HS-5 (cell line): ENCODE data around the gene UQCR10.

Experiments
- DNase-seq: peaks from one replicate; pipeline ENCODE4 v3.0.0-alpha.2; 2012; ENCODE audit warnings: low read depth

The UQCR10 gene

GRCh38 chr22:29767171-29768051 lies at the start of gene UQCR10:
Gene UQCR10, plus strand, starts transcription at chr22:29767369. Its CDS starts 30 bp downstream, at chr22:29767399.
- DNase-seq: no peak

DNA sequence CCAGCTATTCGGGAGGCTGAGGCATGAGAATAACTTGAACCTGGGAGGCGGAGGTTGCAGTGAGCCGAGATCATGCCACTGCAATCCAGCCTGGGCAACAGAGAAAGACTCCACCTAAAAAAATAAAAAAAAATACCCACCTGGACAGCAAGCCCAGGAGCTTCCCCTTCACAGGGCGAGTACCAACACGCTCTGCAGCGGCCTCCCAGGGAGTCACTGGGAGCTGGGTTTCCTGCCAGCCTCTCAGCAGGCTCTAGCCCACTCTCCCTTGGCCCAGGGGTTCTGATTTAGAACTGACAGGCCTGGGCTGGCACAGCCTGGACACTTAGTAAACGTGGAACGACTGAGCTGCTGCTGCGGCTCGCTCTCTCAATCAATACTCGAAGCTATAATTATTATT lies 49.4 kb upstream of the UQCR10 start:
- no peak for DNase-seq

DNA sequence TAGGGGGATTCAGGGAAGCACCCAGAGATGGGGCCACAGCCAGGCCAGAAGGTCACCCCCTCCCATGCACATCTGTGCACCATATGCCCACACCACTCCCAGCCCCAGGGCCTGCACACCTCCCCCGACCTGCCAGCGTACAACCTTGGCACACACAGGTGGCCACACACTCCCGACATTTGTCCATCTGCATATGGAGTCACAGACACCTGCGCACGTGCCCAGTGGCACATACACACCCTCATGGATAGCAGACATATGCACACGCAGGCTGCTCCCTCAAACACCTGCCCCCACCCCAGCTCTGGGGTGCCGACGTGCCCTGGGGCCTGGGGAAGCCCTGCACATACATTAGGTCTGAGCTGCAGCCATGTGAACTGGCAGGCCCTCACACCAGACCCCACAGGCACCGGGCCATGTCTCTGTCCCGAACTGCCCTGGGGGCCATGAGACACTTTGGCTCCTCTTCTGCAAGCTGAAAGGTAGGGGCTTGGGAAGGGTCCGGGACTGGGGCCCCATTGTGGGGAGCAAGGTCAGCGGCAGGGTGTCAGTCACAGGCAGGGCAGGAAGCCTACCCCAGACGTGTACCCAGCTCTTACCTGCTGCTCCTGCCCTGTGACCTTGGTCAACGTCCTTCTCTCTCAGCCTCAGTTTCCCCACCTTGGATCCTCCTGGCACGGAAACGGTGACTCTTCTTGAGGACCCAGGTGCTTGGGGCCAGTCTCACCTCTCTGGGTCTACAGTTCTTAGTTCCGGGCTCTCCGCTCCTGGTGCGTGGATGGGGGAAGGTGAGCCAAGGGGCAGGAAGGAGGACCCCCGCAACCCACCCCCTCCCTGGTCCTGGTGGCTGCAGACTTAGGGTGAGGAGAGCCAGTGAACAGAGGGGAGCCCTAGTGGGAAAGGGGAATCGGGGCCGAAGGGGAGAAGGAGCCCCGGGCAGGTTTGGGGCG lies 47.9 kb upstream of the UQCR10 start:
- DNase-seq: no peak

DNA sequence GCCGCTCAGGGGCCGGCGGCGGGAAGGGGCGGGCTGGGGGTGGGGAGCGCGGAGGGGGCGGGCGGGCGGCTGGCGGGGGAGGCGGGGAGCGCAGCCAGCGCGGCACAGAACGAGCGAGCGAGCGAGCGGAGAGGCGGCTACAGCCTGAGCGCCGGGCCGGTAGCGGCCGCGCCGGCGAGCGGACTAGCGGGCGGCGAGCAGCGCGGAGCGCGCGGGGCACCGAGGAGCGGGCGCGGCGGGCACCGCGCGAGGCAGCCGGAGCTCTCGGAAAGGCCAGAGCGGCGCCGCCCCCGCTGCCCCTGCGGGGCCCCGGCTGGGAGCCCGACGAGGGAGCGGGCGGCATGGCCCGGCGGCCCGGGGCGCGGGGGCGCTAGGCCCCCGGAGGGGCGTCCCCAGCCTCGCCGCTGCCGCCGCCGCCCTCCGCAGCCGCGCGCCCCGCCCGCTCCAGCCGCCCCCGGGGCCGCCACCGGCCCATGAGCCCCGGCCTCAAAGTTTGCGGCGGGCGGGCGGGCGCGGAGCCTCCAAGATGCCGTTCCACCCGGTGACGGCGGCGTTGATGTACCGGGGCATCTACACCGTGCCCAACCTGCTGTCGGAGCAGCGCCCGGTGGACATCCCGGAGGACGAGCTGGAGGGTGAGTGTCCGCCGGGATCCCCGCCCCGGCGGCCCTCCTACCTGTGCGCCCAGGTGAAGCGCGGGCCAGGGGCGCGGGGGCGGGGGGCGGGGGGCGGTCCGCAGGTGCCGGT lies 47.1 kb upstream of the UQCR10 start, which contains the start of gene CABP7:
TSS of gene CABP7 (plus strand) at position 105 of the 747 bp plus-strand sequence. CDS start at position 527, 422 bp downstream.
- no peak for DNase-seq

DNA sequence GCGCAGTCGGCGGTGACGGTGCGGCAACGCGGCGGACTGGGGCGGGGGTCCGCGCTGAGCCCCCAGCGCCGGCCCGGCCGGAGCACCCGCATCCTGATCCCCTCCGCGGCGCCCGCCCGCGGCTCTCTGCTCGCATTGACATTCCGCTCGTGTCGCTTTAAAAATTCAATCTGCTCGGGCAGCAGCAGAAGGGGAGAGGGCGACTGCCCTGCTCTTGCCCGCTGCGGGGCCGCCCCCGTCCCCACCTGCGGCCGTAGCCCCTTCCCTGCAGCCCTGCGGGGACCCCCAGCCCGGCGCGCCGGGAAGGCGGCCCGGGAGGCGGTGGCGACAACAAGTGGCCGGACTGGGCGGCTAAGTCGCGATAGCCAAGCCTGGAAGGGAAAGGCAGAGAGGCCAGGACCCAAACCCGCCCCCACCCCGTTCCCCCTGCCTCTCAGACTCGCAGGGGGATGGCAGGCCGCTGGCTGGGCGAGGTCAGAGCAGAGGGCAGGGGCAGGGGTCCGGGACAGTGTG lies 46.3 kb upstream of the UQCR10 start:
- DNase-seq: no peak

DNA sequence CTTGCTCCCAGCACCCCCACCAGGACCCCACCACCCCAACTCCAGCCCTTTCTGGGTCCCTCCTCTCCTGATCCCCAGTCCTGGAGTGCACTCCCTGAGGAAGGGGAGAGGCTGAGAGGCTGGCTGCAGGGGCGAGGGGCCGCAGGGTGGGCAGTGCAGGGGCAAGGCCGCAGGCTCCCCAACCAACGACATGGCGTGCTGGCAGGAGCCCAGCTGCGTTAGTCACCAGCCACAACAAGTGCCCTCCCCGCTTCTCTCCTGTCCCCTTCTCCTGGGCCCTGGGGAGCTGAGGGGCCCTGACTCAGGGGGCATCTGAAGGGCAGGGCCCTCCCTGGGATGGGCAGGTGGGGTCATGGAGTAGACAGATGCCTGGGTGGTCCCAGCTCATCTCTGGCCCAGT lies 45.0 kb upstream of the UQCR10 start:
- DNase-seq: no peak

- DNase-seq: no peak
These were observed 44.6 kb upstream of the UQCR10 start for GRCh38 chr22:29722587-29722986.

GRCh38 chr22:29723766-29724165 lies 43.4 kb upstream of the UQCR10 start:
- no peak for DNase-seq

- DNase-seq: no peak
These were observed 42.3 kb upstream of the UQCR10 start for GRCh38 chr22:29724843-29725242.

GRCh38 chr22:29726106-29726505 lies 41.1 kb upstream of the UQCR10 start:
- no peak for DNase-seq

DNA sequence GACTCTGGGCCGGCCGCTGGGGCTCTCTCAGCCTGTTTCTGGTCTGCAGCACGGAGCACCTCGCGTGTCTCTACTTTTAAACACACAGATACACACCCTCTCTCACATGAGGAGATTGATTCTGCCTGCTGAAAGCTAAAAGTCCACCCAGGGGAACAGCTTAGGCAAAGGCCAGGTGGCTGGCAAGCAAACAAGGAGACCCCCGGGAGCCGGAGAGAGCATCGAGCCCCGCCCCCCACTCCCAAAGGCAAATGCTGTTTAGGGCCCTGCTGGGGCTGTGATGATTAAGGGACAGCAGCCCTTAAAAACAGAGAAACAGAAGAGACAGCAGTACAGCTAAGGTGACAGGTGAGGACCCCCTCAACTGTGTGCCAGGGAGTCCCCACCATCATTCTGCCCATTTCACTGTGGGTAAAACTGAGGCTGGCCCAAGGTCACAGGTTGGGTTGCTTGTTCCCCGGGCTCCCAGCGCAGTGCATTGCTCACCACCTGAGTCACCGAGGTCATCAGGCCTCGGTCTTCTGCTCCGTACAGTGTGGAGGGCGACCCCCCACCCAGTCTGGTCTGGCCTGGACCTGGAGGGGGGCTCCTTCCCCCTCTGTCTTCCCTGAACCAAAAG lies 40.5 kb upstream of the UQCR10 start:
- DNase-seq: no peak

DNA sequence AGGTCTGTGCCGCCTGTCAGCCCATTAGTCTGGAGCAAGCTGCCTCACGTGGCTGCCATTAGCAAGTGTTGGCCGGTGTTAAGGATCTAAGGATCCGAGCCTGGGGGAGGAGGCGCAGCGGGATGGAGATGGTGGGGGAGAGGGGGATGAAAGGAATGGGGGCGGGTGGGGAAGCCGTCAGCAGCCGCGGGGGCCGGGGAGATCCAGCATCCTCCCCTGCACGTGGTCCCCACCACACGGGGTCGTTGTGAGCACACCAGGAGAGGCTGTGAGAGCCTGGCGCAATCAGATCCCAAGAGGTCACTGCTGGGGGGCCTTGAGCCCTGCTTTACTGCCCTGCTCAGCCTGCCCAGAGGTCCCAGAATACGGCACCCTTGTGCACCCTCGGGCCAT lies 40.0 kb upstream of the UQCR10 start:
- no peak for DNase-seq

DNA sequence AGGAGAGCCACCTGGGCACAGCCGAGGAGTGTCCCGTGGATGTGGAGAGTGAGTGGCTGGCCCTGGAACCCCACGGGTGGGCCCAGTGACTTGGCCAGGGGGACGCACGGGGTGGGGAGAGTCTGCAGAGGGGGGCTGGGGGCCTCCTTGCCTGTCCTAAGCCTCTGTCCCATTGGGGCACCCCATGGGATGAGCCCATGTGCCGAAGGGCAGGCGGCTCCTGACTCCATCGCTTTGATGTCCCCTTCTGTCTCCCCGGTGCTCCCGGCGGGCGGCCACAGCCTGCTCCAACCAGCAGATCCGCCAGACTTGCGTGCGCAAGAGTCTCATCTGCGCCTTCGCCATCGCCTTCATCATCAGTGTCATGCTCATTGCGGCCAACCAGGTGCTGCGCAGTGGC lies 38.0 kb upstream of the UQCR10 start:
- no peak for DNase-seq

- DNase-seq: no peak
These were observed 35.9 kb upstream of the UQCR10 start for GRCh38 chr22:29731058-29731850.

DNA sequence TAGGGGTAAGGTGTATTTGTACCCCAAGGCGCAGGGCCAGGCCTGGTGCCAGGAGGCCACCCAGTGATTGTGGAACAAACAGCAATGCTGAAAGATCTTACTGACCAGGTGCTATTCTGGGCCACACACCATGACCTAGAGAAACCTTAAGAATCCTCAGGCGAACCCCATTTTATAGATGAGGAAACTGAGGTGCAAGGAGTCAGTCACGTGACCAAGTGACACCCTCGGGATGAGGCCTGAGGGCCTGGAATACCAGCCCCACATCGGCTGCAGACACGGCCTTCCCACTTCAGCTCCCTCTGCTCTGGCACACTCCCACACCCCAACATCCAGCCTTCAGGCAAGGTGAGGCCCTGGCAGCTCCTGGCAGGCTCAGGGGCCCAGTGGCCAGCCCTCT lies 34.3 kb upstream of the UQCR10 start:
- DNase-seq: no peak

DNA sequence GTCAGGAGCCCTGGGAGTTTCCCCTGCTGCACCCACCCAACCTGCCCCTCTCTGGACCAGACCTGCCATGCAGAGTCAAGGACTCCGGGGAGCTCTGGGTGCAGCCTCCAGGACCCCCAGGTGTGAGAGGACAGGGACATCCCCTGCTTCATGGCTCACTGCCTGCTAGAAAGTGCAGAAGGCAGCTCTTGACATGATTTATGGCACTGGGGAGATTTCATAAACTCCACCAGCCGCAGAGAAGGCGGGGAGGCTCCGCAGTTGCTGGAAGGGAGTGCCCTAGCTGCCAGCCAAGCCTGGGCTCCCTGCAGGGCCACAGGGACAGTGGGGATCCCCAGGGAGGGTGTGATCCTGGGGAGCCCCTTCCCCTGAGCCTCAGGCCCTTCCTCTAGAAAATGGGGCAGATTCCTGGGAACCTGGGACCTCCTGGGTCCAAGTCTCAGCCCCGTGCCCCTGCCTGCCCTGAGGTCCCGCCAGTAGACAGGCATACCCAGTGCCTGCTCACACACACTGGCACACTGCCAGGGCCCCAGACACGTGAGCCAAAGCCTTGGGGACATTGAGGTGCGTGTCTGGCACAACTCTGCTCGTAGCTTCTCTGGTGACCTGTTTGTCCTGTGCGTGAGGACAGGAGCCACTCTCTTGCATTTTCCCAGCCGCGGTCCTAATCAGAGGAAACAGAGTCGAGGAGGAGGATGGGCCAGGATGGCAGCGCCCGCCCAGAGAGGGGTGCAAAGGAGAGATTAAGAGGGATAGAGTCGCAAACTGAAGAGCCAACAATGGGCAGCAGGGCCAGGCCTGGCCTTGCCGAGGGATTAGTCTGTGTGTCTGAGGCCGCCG lies 33.6 kb upstream of the UQCR10 start:
- no peak for DNase-seq

DNA sequence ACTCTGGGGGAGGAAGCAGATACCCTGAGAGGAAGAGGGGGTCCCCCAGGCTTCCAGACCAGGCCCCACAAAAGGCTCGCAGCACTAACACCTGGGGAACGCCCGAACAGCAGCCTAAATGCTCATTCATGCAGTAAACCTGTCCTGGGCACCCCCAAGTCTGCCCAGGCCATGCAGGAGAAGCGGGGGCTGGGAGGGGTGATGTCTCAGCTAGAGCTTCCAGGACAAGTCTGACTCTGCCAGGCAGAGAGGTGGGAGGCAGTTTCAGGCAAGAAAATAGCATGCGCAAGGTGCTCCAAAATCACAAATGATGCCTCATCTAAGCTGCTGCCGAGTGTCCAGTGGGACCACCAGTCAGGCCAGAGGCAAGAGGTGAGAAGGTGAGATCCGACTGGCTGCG lies 32.8 kb upstream of the UQCR10 start:
- DNase-seq: no peak

GRCh38 chr22:29734838-29735237 lies 32.3 kb upstream of the UQCR10 start:
- no peak for DNase-seq

DNA sequence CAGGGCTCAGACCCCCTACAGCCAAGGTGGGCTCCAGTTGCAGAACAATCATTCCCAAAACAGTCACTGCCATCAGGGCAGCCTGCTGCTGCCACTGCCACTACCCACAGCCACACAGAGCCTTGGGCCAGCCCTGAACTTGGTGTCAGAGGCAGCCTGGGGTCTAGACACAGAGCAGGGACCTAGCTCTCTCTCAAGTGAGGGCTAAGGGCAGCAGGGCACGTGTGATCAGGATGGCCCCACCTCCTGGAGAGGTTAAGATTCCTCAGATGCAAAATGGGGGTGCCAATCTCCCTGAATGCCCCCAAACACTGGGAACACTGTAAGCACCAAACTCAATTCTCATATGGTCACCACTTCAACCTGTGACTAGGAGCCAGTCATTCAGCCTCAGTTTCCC lies 31.8 kb upstream of the UQCR10 start:
- DNase-seq: no peak
